22Rv1 (cell line): Measurements from ENCODE around the gene MIPEP.

Experiments used
- ZFX ChIP-seq: fragments of 450-650 bp; IDR thresholded peaks from 2 replicates; pipeline ENCODE4 v1.6.1; 2017; ENCODE audit warnings: antibody characterized with exemption, borderline replicate concordance
- TF ChIP-seq, protein P1 (sequence below): fragments of 450-650 bp; IDR thresholded peaks from 2 replicates; pipeline ENCODE4 v1.5.1; 2017; ENCODE audit warnings: mild to moderate bottlenecking

DNA sequence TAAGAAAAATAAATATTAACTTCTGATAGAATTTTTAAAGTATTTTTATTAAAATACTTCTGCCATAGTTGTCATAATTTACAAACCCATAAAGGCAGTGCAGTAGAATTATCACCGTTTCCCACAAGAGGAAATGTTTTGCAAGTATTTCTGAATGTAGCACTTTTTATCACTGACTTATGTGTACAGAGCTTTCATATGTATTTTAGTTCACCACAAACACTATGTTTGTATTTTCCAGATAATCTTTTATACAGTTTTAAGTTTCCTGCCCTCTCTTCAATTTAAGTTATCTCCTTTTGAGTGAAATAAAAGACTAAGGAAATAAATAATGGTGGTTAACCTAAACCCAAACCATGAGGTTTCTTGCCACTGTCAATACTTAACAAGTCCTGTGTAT lies 24.2 kb downstream of the MIPEP start:
- TF ChIP-seq, protein P1, sequence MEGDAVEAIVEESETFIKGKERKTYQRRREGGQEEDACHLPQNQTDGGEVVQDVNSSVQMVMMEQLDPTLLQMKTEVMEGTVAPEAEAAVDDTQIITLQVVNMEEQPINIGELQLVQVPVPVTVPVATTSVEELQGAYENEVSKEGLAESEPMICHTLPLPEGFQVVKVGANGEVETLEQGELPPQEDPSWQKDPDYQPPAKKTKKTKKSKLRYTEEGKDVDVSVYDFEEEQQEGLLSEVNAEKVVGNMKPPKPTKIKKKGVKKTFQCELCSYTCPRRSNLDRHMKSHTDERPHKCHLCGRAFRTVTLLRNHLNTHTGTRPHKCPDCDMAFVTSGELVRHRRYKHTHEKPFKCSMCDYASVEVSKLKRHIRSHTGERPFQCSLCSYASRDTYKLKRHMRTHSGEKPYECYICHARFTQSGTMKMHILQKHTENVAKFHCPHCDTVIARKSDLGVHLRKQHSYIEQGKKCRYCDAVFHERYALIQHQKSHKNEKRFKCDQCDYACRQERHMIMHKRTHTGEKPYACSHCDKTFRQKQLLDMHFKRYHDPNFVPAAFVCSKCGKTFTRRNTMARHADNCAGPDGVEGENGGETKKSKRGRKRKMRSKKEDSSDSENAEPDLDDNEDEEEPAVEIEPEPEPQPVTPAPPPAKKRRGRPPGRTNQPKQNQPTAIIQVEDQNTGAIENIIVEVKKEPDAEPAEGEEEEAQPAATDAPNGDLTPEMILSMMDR, result no peak
- TF ChIP-seq ZFX, result no peak
